Effector CD8-positive, alpha-beta T cell (primary cell): ENCODE measurements around the gene SKAP1.
"Not testable (repeated sequence)": the region's sequence is repeated elsewhere in the genome, so short reads cannot be mapped to it uniquely, and the experiment has no call there.

Source experiments
- DNase-seq: peaks from one replicate; lab custom pipeline; 2025; lab: John Stamatoyannopoulos, UW

SKAP1 gene

DNA sequence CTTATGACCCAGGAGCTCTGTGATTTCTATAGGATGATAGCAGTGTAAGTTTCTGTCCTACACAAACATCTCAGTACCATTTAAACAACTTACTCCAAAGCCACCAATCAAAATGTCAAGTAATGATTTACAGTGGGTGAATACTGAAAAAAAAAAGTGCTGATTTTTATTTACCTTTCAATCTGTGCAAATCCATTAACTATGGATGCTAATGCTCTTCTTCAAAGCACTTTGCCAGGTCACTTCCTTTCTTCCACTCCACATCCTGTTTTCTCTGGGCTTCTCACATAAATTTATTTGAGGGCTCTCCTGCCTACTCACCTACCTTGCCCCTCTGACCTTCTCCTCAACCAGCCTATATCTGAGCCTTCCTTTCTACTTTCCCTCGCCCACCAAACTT is 101.6 kb downstream of the SKAP1 start:
- no peak for DNase-seq

DNA sequence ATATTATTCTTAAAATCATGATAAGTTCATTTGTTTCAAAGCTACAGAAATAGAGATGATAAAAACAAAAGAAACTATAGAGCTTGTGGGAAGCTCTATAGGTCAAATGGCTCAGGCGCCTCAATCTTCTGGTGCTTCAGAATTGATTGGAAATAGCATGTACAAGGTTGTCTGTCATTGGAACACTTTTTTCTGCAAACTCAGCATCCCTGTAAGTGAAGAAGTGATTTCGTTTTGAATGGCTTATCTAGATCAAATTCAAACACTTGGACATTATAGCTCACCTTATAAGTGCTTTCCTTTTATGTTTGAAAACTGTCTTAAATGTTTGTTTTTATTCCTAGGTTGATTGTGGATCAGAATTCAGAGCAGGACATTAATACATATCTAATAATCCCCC is 103.7 kb downstream of the SKAP1 start:
- no peak for DNase-seq

DNA sequence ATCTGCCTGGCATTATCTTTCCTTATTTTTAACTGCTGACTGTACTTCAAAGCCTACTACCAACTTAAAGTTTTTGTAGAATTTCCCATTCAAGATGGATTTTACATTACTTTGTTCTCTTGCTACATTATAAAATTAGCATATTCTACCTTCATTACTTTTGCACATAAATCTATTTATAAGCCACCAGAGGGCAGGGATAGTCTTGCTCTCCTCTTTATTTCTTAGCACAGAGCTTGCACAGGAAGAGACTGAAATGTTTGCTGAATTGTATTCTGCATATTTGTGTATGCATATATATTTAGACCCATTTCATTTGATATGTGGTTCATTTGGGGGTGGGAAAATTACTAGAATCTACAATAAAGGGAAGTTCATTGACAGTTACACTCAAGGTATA is 108.0 kb downstream of the SKAP1 start:
- DNase-seq: no peak

DNA sequence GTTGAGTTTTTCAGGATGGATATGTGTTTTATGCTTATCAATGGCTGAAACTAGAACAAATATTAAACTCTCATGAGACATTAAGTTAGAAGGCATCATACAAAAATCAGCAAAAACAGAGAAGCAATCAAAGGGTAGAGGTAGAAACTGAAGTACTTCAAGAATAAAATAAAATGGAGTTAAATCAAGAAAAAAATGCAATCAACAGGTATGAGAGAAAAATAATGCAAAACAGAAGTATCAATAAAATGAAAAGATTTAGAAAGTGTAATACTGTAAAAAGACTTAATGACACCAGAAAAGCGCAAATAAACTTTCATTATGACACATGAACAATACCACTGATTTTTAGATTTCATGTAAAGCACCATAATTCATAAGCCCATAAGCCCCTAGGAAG is 112.3 kb downstream of the SKAP1 start:
- DNase-seq: no peak

DNA sequence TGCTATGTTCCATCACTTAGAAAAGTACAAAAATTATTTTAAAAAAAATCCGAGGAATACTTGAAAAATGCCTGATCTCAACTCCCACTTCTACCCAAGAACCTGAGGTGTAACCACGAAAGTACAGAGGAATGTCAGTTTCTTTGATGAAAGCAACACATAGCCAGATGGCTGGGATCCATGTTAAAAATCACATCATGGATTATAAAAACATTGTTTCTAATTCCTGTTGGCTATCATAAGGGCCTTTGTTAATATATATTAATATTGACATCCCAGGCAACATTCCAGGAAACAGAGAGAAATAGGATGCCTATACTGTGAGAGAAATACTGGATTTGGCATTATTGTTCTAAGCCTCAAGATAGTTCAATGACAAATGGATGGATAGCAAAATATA is 115.3 kb downstream of the SKAP1 start:
- DNase-seq: no peak

DNA sequence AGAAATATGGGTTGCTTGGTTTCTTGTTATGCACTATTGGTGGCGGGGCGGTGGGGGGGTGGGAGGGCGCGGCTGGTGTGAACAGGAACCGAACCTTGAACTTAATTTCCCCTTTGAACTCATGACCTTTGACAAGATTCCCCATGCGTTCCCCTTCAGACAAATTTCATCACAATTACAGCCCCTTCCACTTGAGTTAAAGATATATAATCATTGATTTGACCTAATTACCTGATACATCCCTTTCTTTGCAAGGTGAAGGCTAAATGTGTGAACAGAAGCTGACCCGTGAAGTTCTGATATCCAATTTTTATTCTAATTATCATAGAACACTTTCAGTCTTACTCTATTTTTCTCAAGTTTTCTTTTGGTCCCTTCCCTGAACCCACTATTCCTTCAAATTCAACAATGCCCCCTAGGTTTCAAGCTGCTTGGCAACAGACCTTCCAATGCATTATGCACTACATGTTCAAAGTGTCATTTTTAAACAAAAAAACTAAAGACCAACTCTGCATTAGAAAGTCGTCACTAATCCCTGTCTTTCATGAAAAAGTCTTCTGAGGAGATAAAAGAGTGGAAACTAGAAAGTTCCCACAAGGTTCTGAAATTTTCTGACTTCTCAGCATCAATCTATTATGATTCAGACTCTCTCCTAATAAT is 116.8 kb downstream of the SKAP1 start:
- DNase-seq: no peak

DNA sequence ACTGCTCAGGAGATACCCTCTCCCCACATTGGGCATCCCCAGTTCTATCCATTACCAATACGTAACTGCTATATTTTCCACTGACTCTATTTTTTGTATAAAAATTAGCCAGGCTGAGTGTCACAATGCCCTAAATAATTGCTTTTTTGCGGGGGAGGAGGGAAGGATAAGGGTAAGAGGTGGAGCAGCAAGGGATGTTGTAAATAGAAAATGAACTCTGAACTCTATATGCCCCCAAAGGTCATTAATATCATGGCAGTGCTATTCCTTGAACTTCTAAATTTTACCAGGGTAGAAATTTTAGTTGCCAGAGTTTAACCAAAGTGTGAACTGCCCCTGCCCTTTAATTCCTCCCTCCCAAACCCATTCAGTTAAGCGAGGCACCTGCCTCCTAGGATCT is 118.7 kb downstream of the SKAP1 start:
- no peak for DNase-seq

DNA sequence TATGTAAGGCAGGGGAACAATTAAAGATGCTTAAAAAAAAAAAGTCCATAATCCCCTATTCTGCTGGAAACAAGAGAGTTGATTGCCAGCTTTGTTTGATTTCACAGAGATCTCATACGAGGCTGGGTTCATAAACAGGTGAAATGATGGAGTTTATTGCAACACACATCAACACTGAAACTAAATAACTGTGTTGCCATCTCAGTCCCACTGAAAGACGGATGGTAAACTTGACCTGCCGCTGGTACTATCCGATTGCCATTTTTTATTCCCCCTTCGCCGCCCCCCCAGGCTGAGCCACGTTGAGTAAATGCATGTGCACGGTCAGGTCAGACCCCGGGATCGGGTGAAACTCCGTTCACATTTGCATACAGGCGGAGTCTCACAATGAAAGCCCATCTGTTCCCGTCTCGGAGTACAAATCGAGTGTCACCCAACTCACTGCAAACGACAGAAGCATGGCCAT is 119.2 kb downstream of the SKAP1 start:
- no peak for DNase-seq

DNA sequence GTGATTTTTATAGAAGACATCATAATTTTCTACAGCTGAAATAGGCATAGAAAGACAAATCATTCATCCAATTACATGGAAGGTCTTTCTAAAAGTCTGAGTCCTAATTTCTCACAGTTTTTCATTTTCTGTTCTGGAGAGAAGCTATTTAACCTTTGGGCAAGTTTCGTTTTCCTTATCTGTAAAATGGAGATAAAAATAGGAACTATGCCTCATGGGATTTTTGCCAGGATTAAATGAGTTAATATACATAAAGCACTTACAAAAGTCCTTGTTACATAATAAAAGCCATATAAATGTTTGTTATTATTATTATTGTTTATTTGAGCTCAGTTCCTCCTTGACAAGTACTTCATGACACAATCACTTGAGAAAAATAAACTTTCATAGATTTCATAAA is 121.4 kb downstream of the SKAP1 start:
- DNase-seq: no peak

DNA sequence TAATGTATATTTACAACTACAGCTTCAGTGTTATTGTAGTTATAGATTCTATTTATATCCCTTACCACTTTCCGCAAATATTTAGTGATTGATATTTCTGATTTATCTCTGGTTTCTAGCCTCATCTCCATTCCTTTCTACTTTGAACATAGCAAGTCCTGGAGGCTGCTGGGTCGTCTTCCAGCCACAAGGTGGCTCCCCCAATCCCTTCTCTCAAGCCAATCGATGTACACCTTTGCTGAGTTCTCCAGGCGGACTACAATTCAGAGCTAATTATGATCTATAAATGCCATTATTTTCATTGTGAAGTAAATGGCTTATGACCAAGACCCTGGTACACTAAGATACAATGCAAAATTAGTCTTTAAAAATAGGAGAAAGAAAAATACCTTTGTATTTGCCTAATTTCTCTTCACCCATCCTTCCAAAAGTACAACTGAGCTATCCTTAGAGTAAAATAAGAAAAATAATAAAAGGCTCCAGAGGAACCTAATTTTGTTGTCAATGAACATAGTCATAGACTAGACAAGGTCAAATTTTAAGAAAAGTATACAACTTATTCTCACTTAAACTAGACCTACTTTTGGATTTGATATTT is 122.1 kb downstream of the SKAP1 start:
- DNase-seq: peak; percentile 2

DNA sequence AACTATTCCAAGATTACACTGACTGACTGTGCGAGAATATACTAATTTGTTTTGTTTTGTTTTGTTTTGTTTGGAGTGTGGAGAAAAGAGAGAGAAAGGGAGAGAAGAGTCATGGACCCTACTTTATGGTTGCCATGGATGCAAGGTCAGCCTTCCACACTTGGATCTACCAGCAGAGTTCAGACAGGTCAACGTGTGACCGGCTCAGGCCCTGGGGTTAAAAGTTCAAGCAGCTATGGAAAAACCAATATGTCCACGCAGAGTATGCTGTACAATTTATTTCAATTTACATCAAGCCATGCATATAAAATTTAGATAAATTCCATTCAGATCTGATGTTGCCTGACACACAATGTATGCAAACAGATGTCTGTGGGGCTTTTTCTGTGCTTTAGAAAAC is 122.8 kb downstream of the SKAP1 start:
- no peak for DNase-seq

DNA sequence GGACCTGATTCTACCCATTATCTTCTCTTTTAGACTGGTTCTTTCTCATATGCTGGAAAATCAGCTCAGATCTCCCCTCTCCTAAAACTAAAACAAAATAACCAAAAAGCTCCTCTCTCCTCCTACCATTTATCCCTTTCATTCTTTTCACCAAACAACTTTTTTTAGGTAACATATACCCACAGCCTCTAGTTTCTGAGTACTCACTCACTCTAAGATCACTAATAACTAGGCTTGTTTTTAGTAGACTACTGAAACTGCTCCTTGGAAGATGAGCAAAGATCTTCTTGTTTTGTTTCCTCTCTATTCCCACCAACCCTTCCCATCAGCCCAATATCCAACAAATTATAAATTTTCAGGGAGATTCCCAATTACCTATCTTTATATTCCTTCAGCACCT is 129.0 kb downstream of the SKAP1 start:
- DNase-seq: no peak

DNA sequence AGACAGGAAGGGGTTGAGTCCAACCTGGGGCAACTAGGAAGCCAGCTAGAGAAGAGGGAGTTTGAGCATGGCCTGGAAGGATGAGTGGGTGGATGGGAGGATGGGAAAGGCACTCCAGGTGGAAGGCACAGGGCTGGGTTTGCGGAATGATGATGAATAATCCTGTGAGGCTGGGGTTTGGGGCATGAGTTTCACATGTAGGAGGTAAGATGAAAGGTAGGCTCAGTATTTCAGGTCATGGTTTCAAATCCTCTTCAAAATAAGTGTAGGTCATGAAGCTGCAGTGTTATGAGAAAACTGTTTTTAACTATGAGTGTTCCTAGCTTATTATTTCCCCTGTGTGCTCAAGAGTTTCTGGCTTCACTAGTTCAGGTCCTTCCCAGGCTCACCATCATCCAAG is 130.3 kb downstream of the SKAP1 start:
- DNase-seq: no peak

DNA sequence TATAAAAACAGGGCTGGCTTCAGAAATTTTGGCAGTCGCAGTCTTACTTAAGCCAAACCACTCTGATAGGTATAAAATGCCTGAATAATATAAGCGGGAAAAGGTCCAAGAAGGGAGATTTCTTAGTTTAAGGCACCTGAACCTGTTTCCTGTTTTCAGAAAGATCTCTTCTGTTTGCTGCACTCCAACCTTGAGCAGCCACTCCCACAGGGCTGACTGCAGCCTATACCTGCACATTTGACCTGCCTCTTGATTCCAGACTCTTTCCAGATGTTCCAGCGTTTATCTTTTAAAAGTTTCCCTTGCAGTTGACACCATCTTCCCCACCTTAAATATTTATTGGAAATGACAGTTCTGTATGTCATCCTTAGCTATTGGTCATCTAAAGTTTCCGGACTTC is 132.2 kb downstream of the SKAP1 start:
- no peak for DNase-seq

DNA sequence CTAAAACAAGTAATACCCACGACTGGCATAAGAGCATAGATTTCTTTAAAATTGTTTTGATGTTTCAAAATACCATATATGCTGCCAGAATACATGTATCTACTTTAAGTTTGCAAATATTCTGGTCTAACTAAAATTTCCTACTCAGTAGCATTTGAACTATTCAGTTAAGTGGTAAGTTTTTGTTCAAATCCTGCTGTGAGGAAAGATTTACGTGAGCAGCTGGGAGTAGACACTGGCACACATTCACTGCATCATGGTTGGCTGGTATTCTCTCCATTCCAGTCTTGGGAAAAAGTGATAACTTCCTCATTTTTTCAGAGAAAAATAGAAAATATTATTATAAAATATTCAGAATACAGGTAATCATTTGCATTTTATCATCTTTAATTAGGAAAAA is 133.6 kb downstream of the SKAP1 start:
- no peak for DNase-seq

DNA sequence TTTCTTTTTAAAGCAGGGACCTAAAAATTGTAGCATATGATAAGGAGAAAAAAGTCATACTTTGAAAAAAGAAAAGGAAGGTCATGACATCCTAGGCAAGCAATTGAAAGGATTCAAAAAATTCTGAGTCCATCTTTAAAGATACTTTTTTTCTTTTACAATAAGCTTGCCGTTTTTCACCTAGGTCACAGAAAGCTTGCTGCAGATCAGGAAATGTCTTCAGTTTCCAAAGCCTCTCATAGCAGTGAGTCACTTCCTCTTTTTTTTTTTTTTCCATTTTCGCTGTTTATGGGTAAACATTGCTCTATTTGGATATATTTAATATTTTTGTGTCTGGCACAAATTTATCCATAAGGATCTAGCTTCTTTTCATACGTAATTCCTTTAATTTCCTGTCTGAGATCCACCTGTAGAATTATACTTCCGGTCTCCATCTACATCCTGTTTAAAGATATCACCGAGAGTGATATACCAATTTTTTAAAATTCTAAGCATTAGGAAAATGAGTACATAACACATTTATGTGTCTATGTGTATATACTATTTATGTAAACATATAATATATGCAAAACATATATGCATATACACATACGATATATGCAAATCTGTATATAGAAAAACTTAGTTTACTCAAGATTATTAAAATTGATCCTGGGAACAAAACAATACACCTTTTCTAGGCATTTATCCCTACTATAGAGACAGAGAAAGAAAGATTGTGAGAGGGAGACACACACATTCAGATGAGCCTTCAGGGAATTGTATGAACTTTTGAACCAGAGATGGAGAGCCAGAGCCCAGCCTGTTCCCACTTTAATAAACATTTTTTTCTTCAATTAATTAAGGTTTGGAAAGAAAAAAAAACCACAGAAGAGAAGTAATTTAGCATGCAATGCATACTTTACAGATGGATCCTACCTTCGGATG is 134.4 kb downstream of the SKAP1 start:
- DNase-seq: no peak

DNA sequence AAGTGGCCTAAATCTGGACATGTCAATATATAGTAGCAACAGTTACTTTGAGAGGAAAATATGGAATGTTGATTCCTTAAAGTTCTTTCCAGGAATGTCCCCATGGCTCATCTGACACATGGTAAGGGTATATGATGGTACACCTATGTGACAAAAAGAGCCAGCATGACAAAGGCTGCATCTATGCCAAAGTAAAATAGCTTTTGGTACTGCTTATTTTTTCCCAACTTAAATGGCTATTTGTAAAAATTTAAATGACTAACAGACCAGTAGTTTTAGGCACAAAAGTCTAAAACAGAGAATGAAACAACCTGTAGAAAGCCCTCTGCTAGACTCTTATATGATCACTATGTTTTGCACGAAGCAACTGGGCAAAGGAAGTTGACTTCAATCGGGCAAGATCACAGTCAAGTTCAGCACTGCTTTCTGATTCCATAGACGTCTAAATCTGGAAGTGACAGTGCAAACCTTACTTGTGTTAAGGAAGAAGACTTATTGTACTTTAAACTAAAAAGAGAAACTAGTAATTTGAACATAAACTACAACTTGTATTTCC is 135.1 kb downstream of the SKAP1 start:
- no peak for DNase-seq

DNA sequence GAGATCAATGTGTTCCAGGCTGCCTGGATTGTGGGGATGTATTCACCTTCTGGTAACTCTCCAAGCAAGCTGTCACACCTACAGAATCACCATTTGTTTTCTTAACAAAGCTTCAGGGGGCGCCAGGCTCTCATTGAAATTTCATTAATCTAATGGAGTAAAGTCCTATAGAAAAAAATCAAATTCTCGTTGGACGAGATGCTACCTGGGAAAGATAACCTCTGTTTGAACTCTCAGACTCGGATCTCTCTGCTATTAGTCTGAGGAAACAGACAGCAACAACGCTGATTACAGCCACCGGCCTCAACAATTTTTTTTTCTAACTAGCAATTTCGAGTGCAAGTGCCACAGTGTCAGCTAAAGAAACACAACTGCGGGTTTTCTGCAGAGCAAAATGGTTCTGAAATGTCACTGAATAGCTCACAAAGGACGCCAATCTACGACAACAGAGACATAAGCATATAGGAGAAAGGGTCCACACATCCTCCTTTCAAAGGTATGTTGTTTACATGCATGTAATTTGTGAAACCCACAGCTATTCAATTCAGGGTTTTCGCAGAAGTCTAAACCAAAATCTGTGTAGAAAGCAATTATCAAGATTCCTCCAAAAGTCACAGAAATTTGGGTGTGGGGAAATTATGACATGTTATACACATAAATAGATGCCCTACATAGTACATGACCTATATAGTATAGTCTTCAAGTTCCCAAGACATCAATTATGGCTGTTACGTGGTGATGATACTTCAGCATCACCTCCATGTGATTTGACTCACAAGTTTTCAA is 135.8 kb downstream of the SKAP1 start:
- no peak for DNase-seq

DNA sequence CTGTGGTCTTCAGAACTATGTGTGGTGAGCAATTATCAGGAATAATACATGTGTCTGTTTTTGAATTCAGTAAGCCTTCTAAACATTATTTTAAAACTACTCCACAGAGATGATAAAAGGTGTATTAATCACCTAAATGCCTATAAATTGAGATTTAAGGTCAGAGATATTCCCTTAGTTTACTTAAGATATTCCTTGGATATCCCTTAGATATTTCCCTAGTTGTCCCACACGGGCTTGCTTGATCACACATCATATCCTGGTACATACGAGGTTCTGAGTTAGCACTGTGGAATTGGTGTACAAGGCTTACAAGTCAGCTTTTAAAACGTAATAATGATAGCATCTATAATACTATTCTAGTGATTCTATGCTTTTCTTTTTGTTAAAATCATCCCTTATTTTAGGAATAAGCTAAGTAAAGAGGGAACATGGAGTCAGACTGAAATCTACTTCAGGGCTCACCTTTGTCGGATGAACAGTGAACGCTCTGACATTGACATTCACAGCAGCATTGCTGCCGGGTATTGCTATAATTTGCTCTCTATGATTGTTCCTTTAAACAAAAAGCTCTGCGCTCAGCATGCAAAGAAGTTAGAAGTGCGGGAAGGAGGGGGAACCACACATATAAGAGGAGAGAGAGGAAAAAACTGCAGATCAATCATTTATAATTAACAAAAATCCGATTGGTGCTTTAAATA is 136.5 kb downstream of the SKAP1 start:
- DNase-seq: no peak

DNA sequence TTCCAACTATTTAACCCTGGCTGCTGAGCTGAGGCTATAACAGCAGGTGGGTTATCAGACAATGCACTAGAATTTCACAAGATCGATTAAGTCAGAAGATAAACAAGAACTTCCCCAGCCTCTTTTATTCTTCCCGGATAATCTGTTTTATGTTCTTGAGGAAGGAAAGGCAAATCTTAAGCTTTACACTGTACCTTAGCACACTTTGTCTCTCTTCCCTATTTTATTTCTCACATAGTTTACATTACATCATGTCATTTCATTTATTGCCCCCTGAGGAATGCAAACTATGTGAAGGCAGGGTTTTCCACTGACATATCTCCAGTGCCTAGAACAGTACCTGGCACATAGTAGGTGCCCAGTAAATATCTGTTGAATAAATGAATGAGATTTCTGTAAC is 139.6 kb downstream of the SKAP1 start:
- no peak for DNase-seq

DNA sequence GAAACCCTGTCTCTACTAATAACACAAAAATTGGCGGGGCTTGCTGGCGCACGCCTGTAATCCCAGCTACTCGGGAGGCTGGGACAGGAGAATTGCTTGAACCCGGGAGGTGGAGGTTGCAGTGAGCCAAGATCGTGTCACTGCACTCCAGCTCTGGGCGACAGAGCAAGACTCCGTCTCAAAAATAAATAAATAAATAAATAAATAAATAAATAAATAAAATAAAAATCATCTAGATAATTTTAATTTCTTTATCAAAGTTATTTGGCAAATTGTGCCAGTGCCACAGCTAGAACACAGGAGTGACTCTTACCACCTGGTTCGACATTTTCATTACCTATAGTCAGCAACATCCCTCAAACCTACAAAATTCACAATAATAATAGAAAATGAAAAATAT is 143.1 kb downstream of the SKAP1 start:
- not testable (repeated sequence) for DNase-seq
